Hematopoietic multipotent progenitor cell treated with erythropoietin and hydrocortisone succinate and interleukin-3 and kit ligand, for 8 days (in vitro differentiated cells): Measurements from ENCODE around the gene LRCH1.

Source experiments
- DNase-seq: peaks from one replicate; pipeline ENCODE4 v3.0.0-alpha.2; 2015

Gene LRCH1

GRCh38 chr13:46565808-46566750 lies 13.1 kb downstream of the LRCH1 start:
- no peak for DNase-seq

GRCh38 chr13:46567671-46568070 lies 14.7 kb downstream of the LRCH1 start:
- DNase-seq = no peak

GRCh38 chr13:46569456-46569855 lies 16.5 kb downstream of the LRCH1 start:
- DNase-seq = no peak

GRCh38 chr13:46570273-46570672 lies 17.3 kb downstream of the LRCH1 start:
- no peak for DNase-seq

GRCh38 chr13:46571189-46571908 lies 18.4 kb downstream of the LRCH1 start:
- no peak for DNase-seq

GRCh38 chr13:46571909-46572595 lies 19.1 kb downstream of the LRCH1 start:
- no peak for DNase-seq

- DNase-seq = no peak
Measured at GRCh38 chr13:46572752-46573431, 19.9 kb downstream of the LRCH1 start.

- DNase-seq = peak; percentile 57
Measured at GRCh38 chr13:46575301-46575771, 22.4 kb downstream of the LRCH1 start.

GRCh38 chr13:46575818-46576221 lies 22.9 kb downstream of the LRCH1 start:
- no peak for DNase-seq

- DNase-seq = no peak
Measured at GRCh38 chr13:46576762-46577161, 23.8 kb downstream of the LRCH1 start.

- DNase-seq = no peak
Measured at GRCh38 chr13:46577696-46578589, 25.0 kb downstream of the LRCH1 start.

GRCh38 chr13:46578590-46578975 lies 25.6 kb downstream of the LRCH1 start:
- DNase-seq = no peak

- no peak for DNase-seq
Measured at GRCh38 chr13:46580362-46580839, 27.4 kb downstream of the LRCH1 start.

GRCh38 chr13:46582190-46582589 lies 29.2 kb downstream of the LRCH1 start:
- DNase-seq = no peak

GRCh38 chr13:46586751-46587514 lies 34.0 kb downstream of the LRCH1 start:
- DNase-seq = peak; percentile 83

GRCh38 chr13:46587807-46588418 lies 34.9 kb downstream of the LRCH1 start:
- no peak for DNase-seq

GRCh38 chr13:46592385-46592784 lies 39.4 kb downstream of the LRCH1 start:
- DNase-seq = no peak

GRCh38 chr13:46593398-46593797 lies 40.4 kb downstream of the LRCH1 start:
- DNase-seq = no peak

GRCh38 chr13:46594374-46595078 lies 41.6 kb downstream of the LRCH1 start:
- DNase-seq = no peak
